B cell (primary cell): Measurements from ENCODE around the gene TMEM94. TPM values are rescaled to one million over a fixed set of nuclear protein-coding genes. Genes with fewer than 3 reads are reported as not detected.

Source experiments
- ATAC-seq: fragments of 200-7000 bp; cut with Tn5 transposase; one replicate; pipeline ENCODE4 v1.10.0; 2021; ENCODE audit warnings: low read depth, mild to moderate bottlenecking, moderate number of reproducible peaks, moderate library complexity
- CTCF ChIA-PET: fragments of 350-600 bp; sonication (Branson Sonifier 250); formaldehyde crosslinking; loops from one replicate; lab custom pipeline; 2021; ENCODE audit warnings: antibody characterized with exemption, inconsistent platforms; lab: Charles Lee
- POLR2A ChIA-PET: fragments of 350-600 bp; sonication (Branson Sonifier 250); formaldehyde crosslinking; loops from one replicate; lab custom pipeline; 2021; ENCODE audit warnings: antibody characterized with exemption; lab: Charles Lee
- DNase-seq: peaks from one replicate; pipeline ENCODE4 v3.0.0; 2013
- H2AFZ ChIP-seq: 2 replicates; pipeline ENCODE4 v1.6.1; 2012; ENCODE audit warnings: mild to moderate bottlenecking, low read depth, low read length; ENCODE audit not compliant: insufficient read depth, poor library complexity, severe bottlenecking
- H3K27ac ChIP-seq, 2 donors: 1 replicate in 1 of 2; 2 replicates in 1 of 2; pipeline ENCODE4 v1.5.1; 2012 to 2013; ENCODE audit warnings: low read length in 2 of 2, mild to moderate bottlenecking in 2 of 2, moderate library complexity in 1 of 2
- H3K27me3 ChIP-seq, 4 experiments: fragments of 200-600 bp in 1 of 4; sonication (generic) in 1 of 4; replicated peaks in 1 of 4; 1 replicate in 2 of 4; 2 replicates in 2 of 4; pipeline versions ENCODE4 v1.6.1 to v1.7.0; 2013 to 2016; ENCODE audit warnings: low read length in 3 of 4, mild to moderate bottlenecking in 2 of 4, mixed read lengths in 1 of 4, moderate library complexity in 1 of 4; ENCODE audit not compliant: insufficient read depth in 4 of 4, control insufficient read depth in 3 of 4; ENCODE audit errors: control extremely low read depth in 1 of 4
- H3K36me3 ChIP-seq, 2 experiments: replicated peaks in 1 of 2; 1 replicate in 1 of 2; 2 replicates in 1 of 2; pipeline versions ENCODE4 v1.6.1 to v1.7.1; 2013; ENCODE audit warnings: low read length in 1 of 2; ENCODE audit not compliant: insufficient read depth in 2 of 2, control insufficient read depth in 1 of 2; ENCODE audit errors: control extremely low read depth in 1 of 2, extremely low read depth in 1 of 2
- H3K4me1 ChIP-seq, 2 donors: fragments of 200-600 bp in 1 of 2; sonication (generic) in 1 of 2; 1 replicate in 1 of 2; 2 replicates in 1 of 2; pipeline versions ENCODE4 v1.5.1 to v1.6.1; 2013 to 2017; ENCODE audit warnings: low read length in 2 of 2; ENCODE audit not compliant: control insufficient read depth in 2 of 2, insufficient read depth in 2 of 2
- H3K4me2 ChIP-seq: replicated peaks from 2 replicates; pipeline ENCODE3; 2012; ENCODE audit warnings: mild to moderate bottlenecking, low read depth, low read length; ENCODE audit not compliant: poor library complexity, severe bottlenecking
- H3K4me3 ChIP-seq, 5 experiments: fragments of 200-600 bp in 1 of 5; sonication (generic) in 1 of 5; 1 replicate in 3 of 5; 2 replicates in 2 of 5; pipeline versions ENCODE4 v1.5.1 to v1.7.0; 2011 to 2016; ENCODE audit warnings: low read length in 4 of 5, mild to moderate bottlenecking in 4 of 5, low read depth in 2 of 5, control low read depth in 1 of 5, moderate library complexity in 1 of 5; ENCODE audit not compliant: insufficient read depth in 1 of 5; ENCODE audit errors: control extremely low read depth in 1 of 5, extremely low read depth in 1 of 5
- H3K79me2 ChIP-seq: fragments of 200-600 bp; sonication (generic); one replicate; pipeline ENCODE4 v1.6.0; 2016; ENCODE audit warnings: low read length; ENCODE audit not compliant: control insufficient read depth, insufficient read depth
- H3K9ac ChIP-seq: fragments of 200-600 bp; sonication (generic); 2 replicates; pipeline ENCODE4 v1.6.1; 2017; ENCODE audit warnings: mild to moderate bottlenecking, low read length, moderate library complexity
- H3K9me3 ChIP-seq, 3 donors: one replicate each; pipeline versions ENCODE4 v1.6.1 to v1.7.1; 2013; ENCODE audit warnings: low read length in 2 of 3; ENCODE audit not compliant: control insufficient read depth in 2 of 3, insufficient read depth in 1 of 3; ENCODE audit errors: control extremely low read depth in 1 of 3
- H4K20me1 ChIP-seq: 2 replicates; pipeline ENCODE4 v1.6.0; 2012; ENCODE audit warnings: mild to moderate bottlenecking, low read length; ENCODE audit not compliant: insufficient read depth, control insufficient read depth, poor library complexity, severe bottlenecking
- H3K27ac Mint-ChIP-seq: one replicate; pipeline ENCODE4 v1.8.0; 2021; ENCODE audit warnings: mixed read lengths
- H3K27me3 Mint-ChIP-seq: one replicate; pipeline ENCODE4 v1.8.0; 2021; ENCODE audit warnings: mixed read lengths
- H3K4me1 Mint-ChIP-seq: one replicate; pipeline ENCODE4 v1.8.0; 2021; ENCODE audit warnings: mixed read lengths
- H3K4me3 Mint-ChIP-seq: one replicate; pipeline ENCODE4 v1.8.0; 2021; ENCODE audit warnings: mixed read lengths
- H3K9me3 Mint-ChIP-seq: one replicate; pipeline ENCODE4 v1.8.0; 2022; ENCODE audit warnings: mixed read lengths; ENCODE audit not compliant: insufficient read depth
- EZH2 ChIP-seq: IDR thresholded peaks from 2 replicates; pipeline ENCODE4 v1.6.1; 2012; ENCODE audit warnings: borderline replicate concordance, low read depth, mild to moderate bottlenecking, moderate library complexity, low read length; ENCODE audit not compliant: insufficient read depth, poor library complexity, severe bottlenecking
- WGBS: methylation state at CpG from one replicate; pipeline ENCODE4 v1.1.5; 2013; ENCODE audit warnings: missing lambda C conversion rate; ENCODE audit not compliant: insufficient coverage; 5-methylcytosine and 5-hydroxymethylcytosine counted together
- intact Hi-C: fragments of 100-400 bp; cut with micrococcal nuclease; formaldehyde crosslinking; loops from one replicate; pipeline ENCODE4 v1.10.0; 2022
- polyA plus RNA-seq: library from polyadenylated mRNA; depleted of rRNA; stranded (reverse); fragments of >200 nt; gene quantifications from 2 replicates; pipeline ENCODE4 v1.2.3, GENCODE V29; 2012
- total RNA-seq, 2 donors: library from RNA; stranded (reverse); fragments of 120-200 nt in 1 of 2; gene quantifications; 1 replicate in 1 of 2; 2 replicates in 1 of 2; pipeline versions ENCODE4 v1.2.3 to v1.2.4, GENCODE V29; 2013 to 2022
- TF ChIP-seq, protein P1 (sequence below): fragments of 200-600 bp; IDR thresholded peaks from one replicate; pipeline ENCODE4 v1.8.0; 2022; ENCODE audit warnings: antibody characterized with exemption, mild to moderate bottlenecking

The TMEM94 gene
- total and polyA plus RNA-seq, 2 donors (not counting 1 experiment from before 2014, with no cell fraction given): 139 to 158 TPM

DNA sequence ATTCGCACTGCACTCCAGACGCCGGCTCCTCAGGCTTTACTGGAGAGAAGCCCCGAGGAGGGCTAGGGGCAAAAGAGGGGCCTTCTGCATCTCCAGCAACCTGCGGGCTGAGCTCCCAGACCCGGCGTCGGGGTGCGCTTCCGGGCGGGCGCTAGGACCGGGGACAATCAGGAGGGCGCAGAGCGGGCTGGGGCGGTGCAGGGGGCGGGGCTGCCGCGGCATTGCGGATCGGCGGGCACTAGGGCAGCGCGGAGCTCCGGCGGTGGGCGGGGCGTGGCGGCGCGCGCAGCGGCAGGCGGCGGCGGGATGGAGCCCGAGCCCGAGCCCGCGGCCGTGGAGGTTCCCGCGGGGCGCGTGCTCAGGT lies 59.8 kb downstream of the TMEM94 start, which contains the start of gene TSEN54:
Gene TSEN54, plus strand, starts transcription at position 274 of the 364 bp plus-strand sequence. Its CDS starts 33 bp downstream, at position 307.
- CTCF ChIA-PET: interaction anchor here (0.6 to 2.2 kb wide), 21 partner anchors 9 to 311 kb away, joined by 3 to 24 read pairs (median 4); partner anchors contain the start of genes LLGL2, MYO15B, SLC25A19 and SMIM5
- Mint-ChIP-seq H3K27me3 (no peaks in the 10 kb centered on the region), H3K4me3 (peak within 1 kb of the TSS; percentile 81), H3K9me3 (no peaks in the 10 kb centered on the region), H3K27ac (peak within 1 kb of the TSS; percentile 75), H3K4me1 (peaks cover 19% of the 10 kb centered on the region)
- Histone ChIP-seq H3K4me3 (peak within 1 kb of the TSS; percentile 38 to 96 (median 70)), H3K27me3 (no peaks in the 10 kb centered on the region), H3K27ac (peak within 1 kb of the TSS in 1 of 2 donors; percentile 15), H2AFZ (peak within 1 kb of the TSS; percentile 87), H3K79me2 (peaks cover 11% of the 10 kb centered on the region), H3K4me2 (peak within 1 kb of the TSS; percentile 100), H4K20me1 (peaks cover 10% of the 10 kb centered on the region), H3K4me1 (peaks cover 26 to 39% of the 10 kb centered on the region in 2 donors), H3K9ac (peak within 1 kb of the TSS; percentile 89), H3K36me3 (no peaks in the 10 kb centered on the region), H3K9me3 (no peaks in the 10 kb centered on the region)
- DNase-seq (peak; percentile 92), ATAC-seq (peak; percentile 80)
- intact Hi-C loops: loop anchor here (1.0 to 10.0 kb wide), 9 partner anchors 9 to 1221 kb away; partner anchors contain the start of genes GALK1, GRB2, LLGL2 and MFSD11
- no peak for TF ChIP-seq EZH2
- TF ChIP-seq, protein P1, sequence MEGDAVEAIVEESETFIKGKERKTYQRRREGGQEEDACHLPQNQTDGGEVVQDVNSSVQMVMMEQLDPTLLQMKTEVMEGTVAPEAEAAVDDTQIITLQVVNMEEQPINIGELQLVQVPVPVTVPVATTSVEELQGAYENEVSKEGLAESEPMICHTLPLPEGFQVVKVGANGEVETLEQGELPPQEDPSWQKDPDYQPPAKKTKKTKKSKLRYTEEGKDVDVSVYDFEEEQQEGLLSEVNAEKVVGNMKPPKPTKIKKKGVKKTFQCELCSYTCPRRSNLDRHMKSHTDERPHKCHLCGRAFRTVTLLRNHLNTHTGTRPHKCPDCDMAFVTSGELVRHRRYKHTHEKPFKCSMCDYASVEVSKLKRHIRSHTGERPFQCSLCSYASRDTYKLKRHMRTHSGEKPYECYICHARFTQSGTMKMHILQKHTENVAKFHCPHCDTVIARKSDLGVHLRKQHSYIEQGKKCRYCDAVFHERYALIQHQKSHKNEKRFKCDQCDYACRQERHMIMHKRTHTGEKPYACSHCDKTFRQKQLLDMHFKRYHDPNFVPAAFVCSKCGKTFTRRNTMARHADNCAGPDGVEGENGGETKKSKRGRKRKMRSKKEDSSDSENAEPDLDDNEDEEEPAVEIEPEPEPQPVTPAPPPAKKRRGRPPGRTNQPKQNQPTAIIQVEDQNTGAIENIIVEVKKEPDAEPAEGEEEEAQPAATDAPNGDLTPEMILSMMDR: no peak
- POLR2A ChIA-PET: interaction anchor here (0.5 to 1.5 kb wide), 10 partner anchors 9 to 588 kb away, joined by 3 to 22 read pairs (median 4); partner anchors contain the start of genes EXOC7, LLGL2, MIF4GD and SLC25A19
- WGBS: under 1% methylated on average over 45 of the region's 45 CpGs
